ENCODE measurements around the gene SHOX. TPM values are rescaled to one million over a fixed set of nuclear protein-coding genes. Genes with fewer than 3 reads are reported as not detected.

The SHOX gene
- total RNA-seq: not detected in 2 replicates

DNA sequence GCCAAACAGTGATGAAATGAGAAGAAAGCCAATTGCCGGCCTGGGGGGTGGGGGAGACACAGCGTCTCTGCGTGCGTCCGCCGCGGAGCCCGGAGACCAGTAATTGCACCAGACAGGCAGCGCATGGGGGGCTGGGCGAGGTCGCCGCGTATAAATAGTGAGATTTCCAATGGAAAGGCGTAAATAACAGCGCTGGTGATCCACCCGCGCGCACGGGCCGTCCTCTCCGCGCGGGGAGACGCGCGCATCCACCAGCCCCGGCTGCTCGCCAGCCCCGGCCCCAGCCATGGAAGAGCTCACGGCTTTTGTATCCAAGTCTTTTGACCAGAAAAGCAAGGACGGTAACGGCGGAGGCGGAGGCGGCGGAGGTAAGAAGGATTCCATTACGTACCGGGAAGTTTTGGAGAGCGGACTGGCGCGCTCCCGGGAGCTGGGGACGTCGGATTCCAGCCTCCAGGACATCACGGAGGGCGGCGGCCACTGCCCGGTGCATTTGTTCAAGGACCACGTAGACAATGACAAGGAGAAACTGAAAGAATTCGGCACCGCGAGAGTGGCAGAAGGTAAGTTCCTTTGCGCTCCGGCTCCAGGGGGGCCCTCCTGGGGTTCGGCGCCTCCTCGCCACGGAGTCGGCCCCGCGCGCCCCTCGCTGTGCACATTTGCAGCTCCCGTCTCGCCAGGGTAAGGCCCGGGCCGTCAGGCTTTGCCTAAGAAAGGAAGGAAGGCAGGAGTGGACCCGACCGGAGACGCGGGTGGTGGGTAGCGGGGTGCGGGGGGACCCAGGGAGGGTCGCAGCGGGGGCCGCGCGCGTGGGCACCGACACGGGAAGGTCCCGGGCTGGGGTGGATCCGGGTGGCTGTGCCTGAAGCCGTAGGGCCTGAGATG, at the start of gene SHOX:
Gene SHOX, plus strand, starts transcription at position 180 of the 885 bp plus-strand sequence. Its CDS starts 107 bp downstream, at position 287.

Other genes starting within 250 kb of the SHOX start
- gene PPP2R3B, start 243.9 kb upstream of the SHOX start, total RNA-seq: 6.3 and 6.8 TPM in 2 replicates